Epithelial cell of esophagus (primary cell): Measurements from ENCODE around the gene CDCA7.

Source experiments
- DNase-seq: peaks from one replicate; pipeline ENCODE4 v3.0.0; 2010; ENCODE audit warnings: low read depth
- H3K4me3 ChIP-seq: 2 replicates; pipeline ENCODE4 v1.5.1; 2011; ENCODE audit warnings: mild to moderate bottlenecking, low read length, control low read depth
- CTCF ChIP-seq: IDR thresholded peaks from 2 replicates; pipeline ENCODE4 v1.5.1; 2011; ENCODE audit warnings: low read depth, mild to moderate bottlenecking, low read length, control low read depth, inconsistent platforms; ENCODE audit not compliant: insufficient read depth; ENCODE audit errors: missing control alignments

The CDCA7 gene

GRCh38 chr2:173350383-173350782 is 4.3 kb upstream of the CDCA7 start:
- no peak for DNase-seq
- TF ChIP-seq CTCF, result no peak
- H3K4me3 ChIP-seq, result no peak overlapping the region

- DNase-seq, result no peak
- TF ChIP-seq CTCF, result no peak
- no peak overlapping the region for H3K4me3 ChIP-seq
Observed at GRCh38 chr2:173351879-173352278, 2.8 kb upstream of the CDCA7 start.

DNA sequence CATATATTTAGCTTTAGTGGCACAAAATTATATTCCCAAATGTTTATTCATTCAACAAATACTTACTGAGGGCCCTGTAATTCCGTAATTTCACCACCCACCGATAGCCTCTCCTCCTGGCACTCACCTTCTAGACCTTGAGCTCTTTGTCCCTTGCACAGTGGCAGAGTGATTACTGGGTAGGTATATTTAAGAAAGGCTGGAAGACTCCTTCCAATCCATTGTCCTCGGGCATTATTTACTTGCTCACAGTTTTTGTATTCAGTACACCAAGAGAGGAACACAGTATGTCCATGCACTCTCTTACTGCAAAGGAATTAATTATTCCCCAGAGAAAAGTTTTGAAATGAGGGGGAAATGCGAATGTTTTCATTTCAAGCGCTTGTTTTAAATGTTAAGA is 1.1 kb upstream of the CDCA7 start:
- no peak overlapping the region for H3K4me3 ChIP-seq
- no peak for DNase-seq
- TF ChIP-seq CTCF, result no peak

DNA sequence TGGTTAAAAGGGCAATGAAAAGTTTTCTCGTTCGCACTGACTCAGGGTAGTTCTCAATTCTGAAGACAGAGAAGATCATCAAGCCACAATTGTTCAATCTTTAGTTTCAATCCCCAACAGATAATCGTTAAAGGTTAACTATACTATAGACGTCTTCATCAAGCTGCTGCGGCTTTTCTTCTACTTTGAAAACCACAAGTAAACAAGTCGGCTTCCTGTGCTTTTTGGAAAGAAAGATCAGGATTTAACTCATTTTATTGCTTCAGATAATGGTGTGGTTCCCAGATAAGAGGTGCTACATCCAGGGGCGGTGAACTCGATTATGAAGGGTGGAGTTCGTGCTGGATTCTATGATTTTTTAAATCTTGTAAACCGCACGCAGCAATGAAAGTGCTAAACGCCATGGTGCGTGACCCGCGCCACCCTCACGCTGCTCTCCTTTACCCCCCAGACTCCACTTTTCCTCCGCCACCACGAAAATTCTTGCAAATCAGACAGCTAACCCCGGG is 545 bp upstream of the CDCA7 start:
- DNase-seq, result no peak
- TF ChIP-seq CTCF, result no peak
- peak overlapping the region; percentile 75 for H3K4me3 ChIP-seq

DNA sequence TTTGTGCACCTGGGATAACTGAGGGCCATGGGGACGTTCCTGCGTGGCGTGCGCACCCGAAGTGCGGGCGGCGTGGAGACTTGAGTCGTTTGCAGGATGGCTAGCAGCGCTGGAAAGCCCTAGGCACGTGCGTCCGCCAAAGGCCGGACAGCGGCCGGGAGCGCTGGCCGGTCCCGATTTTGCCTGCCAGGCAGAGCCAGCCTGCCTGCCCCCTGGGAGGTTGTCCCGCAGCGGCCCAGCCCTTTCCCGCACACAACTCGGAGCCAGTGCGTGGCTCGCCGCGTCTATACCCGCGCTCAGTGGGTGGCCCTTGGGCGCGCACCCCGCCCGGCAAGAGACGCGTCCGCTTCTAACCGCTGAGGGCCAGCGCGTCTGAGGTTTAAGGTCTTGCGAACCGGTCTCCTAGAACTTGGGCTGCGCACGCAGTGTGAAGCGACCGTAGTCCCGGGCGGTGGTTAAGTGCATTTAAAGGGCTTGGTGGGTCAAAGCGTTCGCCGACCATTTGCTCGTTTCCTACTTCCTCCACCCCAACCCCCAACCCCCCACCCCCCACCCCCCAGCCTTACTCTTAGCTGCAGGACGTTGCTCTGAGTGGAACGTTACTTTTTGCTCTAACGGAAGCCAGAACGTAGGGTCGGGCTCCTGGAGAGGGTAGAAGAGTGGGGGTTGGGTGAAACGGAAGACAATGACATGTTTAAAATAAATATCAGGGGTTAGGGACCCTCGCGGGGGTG is 627 bp downstream of the CDCA7 start:
- H3K4me3 ChIP-seq, result peak overlapping the region; percentile 75
- no peak for TF ChIP-seq CTCF
- DNase-seq, result peak; percentile 49

- DNase-seq, result peak; percentile 92
- no peak for TF ChIP-seq CTCF
- H3K4me3 ChIP-seq, result peak overlapping the region; percentile 75
Observed at GRCh38 chr2:173355866-173356508, 1.3 kb downstream of the CDCA7 start.

GRCh38 chr2:173357346-173357745 is 2.7 kb downstream of the CDCA7 start:
- no peak for DNase-seq
- H3K4me3 ChIP-seq, result no peak overlapping the region
- no peak for TF ChIP-seq CTCF
